Choroid plexus epithelial cell (primary cell): Measurements from ENCODE around the gene PNKD.

Experiments
- DNase-seq: peaks from one replicate; pipeline ENCODE4 v3.0.0-alpha.2; 2010; ENCODE audit warnings: low read depth
- H3K4me3 ChIP-seq: 2 replicates; pipeline ENCODE4 v1.5.1; 2011; ENCODE audit warnings: low read depth, mild to moderate bottlenecking, control low read depth, low read length, moderate library complexity
- CTCF ChIP-seq: conservative IDR thresholded peaks from 2 replicates; pipeline ENCODE4 v1.5.1; 2011; ENCODE audit warnings: low read depth, mild to moderate bottlenecking, control low read depth, inconsistent platforms, low read length, moderate library complexity

PNKD gene

DNA sequence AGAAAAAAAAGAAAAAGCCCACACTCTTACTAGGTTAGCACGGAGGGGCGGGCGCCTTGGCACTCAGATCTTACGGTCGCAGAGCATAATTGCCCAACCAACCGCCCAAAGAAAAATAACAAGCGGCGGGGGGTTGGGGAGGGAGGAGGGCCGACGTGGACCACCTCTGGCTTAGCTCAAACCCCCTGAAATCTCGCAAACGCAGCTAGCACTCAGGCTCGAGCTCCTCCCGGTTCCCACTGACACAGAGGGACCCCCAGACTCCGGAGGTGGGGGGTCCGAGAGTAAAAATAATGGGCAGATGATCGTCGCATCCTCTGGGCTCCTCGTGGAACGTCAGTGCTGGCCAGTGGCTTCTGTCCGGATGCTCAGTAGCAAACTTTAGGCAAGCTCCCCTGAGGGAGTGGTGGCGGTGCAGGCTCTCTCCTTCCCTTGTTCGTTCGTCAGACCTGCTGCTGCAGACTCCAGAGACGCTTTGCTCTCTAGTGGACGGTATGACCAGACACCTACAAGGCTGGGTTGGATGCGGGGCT is 98.4 kb downstream of the PNKD start:
- TF ChIP-seq CTCF, result peak; percentile 36
- DNase-seq, result peak; percentile 54
- no peak overlapping the region for H3K4me3 ChIP-seq

GRCh38 chr2:218369330-218369729 is 99.0 kb downstream of the PNKD start:
- no peak overlapping the region for H3K4me3 ChIP-seq
- no peak for TF ChIP-seq CTCF
- DNase-seq, result no peak

- peak; percentile 75 for DNase-seq
- H3K4me3 ChIP-seq, result no peak overlapping the region
- no peak for TF ChIP-seq CTCF
Observed at GRCh38 chr2:218370410-218371063, 100.2 kb downstream of the PNKD start.

GRCh38 chr2:218371983-218372350 is 101.6 kb downstream of the PNKD start:
- no peak for DNase-seq
- no peak for TF ChIP-seq CTCF
- no peak overlapping the region for H3K4me3 ChIP-seq

- no peak overlapping the region for H3K4me3 ChIP-seq
- no peak for TF ChIP-seq CTCF
- DNase-seq, result no peak
Observed at GRCh38 chr2:218374795-218375194, 104.5 kb downstream of the PNKD start.

DNA sequence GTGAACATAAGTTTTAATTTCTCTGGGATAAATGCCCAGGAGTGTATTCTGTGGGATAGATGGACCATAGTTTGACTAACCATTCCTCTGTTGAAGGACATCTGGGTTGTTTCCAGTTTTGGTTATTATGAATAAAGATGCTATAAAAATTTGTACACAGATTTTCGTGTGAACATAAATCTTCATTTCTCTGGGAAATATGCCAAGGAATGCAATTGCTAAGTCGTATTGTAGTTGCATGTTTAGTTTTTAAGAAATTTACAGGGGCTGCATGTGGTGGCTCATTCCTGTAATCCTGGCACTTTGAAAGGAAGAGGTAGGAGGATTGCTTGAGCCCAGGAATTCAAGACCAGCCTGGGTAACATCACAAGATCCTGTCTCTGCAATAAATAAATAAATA is 104.9 kb downstream of the PNKD start:
- DNase-seq, result peak; percentile 77
- TF ChIP-seq CTCF, result no peak
- no peak overlapping the region for H3K4me3 ChIP-seq

GRCh38 chr2:218378053-218378452 is 107.7 kb downstream of the PNKD start:
- TF ChIP-seq CTCF, result no peak
- no peak for DNase-seq
- no peak overlapping the region for H3K4me3 ChIP-seq
